Endothelial cell of umbilical vein (primary cell): ENCODE measurements around the gene KDM4E. TPM values are rescaled to one million over a fixed set of nuclear protein-coding genes. Genes with fewer than 3 reads are reported as not detected.

Experiments used
- BruUV-seq: library from RNA; stranded (reverse); fragments of 400-500 nt; replicated peaks from 2 replicates; lab custom pipeline; 2021; lab: Mats Ljungman, UMichigan
- CTCF ChIA-PET: fragments of 300-600, 350-600 bp; sonication (Branson Sonifier 250); formaldehyde crosslinking; loops from one replicate; lab custom pipeline; 2021; ENCODE audit warnings: antibody characterized with exemption, inconsistent platforms; lab: Charles Lee
- POLR2A ChIA-PET: fragments of 300-600, 350-600 bp; sonication (Branson Sonifier 250); formaldehyde crosslinking; loops from one replicate; lab custom pipeline; 2021; ENCODE audit warnings: antibody characterized with exemption, inconsistent platforms; lab: Charles Lee
- DNase-seq: peaks from one replicate; pipeline ENCODE4 v3.0.0-alpha.2; 2011; ENCODE audit warnings: low read depth, low spot score
- FAIRE-seq: peaks from 2 replicates; lab custom pipeline; 2011; peaks lifted over from hg19 to GRCh38; lab: Jason Lieb, UNC
- H2AFZ ChIP-seq: 2 replicates; pipeline ENCODE4 v1.6.0; 2012; ENCODE audit warnings: low read depth, low read length, control low read depth, inconsistent platforms
- H3K27ac ChIP-seq: 2 replicates; pipeline ENCODE4 v1.5.1; 2011; ENCODE audit warnings: low read depth, mild to moderate bottlenecking, control low read depth, low read length, moderate library complexity; ENCODE audit not compliant: insufficient read depth
- H3K27me3 ChIP-seq, 2 experiments: 2 replicates each; pipeline versions ENCODE4 v1.6.0 to v1.6.1; 2011; ENCODE audit warnings: low read length in 2 of 2, mixed read lengths in 1 of 2; ENCODE audit not compliant: control insufficient read depth in 2 of 2, insufficient read depth in 2 of 2
- H3K36me3 ChIP-seq, 2 experiments: 2 replicates in 1 of 2; 3 replicates in 1 of 2; pipeline ENCODE4 v1.5.1; 2011; ENCODE audit warnings: low read length in 2 of 2, mild to moderate bottlenecking in 1 of 2, moderate library complexity in 1 of 2; ENCODE audit not compliant: control insufficient read depth in 2 of 2, insufficient read depth in 2 of 2; ENCODE audit errors: extremely low read depth in 1 of 2
- H3K4me1 ChIP-seq: 3 replicates; pipeline ENCODE4 v1.5.1; 2011; ENCODE audit warnings: mild to moderate bottlenecking, low read length; ENCODE audit not compliant: control insufficient read depth, insufficient read depth; ENCODE audit errors: extremely low read depth
- H3K4me2 ChIP-seq: 2 replicates; pipeline ENCODE4 v1.6.1; 2011; ENCODE audit warnings: low read length, control low read depth, mixed read lengths; ENCODE audit not compliant: insufficient read depth
- H3K4me3 ChIP-seq, 3 experiments: fragments of 200-600 bp in 1 of 3; sonication (generic), shearing (Covaris generic) in 1 of 3; replicated peaks in 1 of 3; 2 replicates each; pipeline ENCODE4 v1.5.1; 2011 to 2016; ENCODE audit warnings: control low read depth in 3 of 3, low read length in 3 of 3, mild to moderate bottlenecking in 2 of 3, inconsistent platforms in 1 of 3, low read depth in 1 of 3, moderate library complexity in 1 of 3; ENCODE audit not compliant: insufficient read depth in 1 of 3
- H3K79me2 ChIP-seq: 2 replicates; pipeline ENCODE4 v1.6.0; 2012; ENCODE audit warnings: low read length, inconsistent platforms; ENCODE audit not compliant: control insufficient read depth, insufficient read depth
- H3K9ac ChIP-seq: replicated peaks from 2 replicates; pipeline ENCODE3; 2011; ENCODE audit warnings: low read length, control low read depth; ENCODE audit not compliant: insufficient read depth; ENCODE audit errors: extremely low read depth
- H3K9me1 ChIP-seq: replicated peaks from 3 replicates; pipeline ENCODE4 v1.6.0; 2011; ENCODE audit warnings: mild to moderate bottlenecking, low read length; ENCODE audit not compliant: control insufficient read depth, insufficient read depth; ENCODE audit errors: extremely low read depth
- H3K9me3 ChIP-seq: replicated peaks from 2 replicates; pipeline ENCODE4 v1.5.1; 2012; ENCODE audit warnings: low read length, inconsistent platforms; ENCODE audit not compliant: control insufficient read depth, insufficient read depth
- H4K20me1 ChIP-seq: replicated peaks from 2 replicates; pipeline ENCODE3; 2011; ENCODE audit warnings: mild to moderate bottlenecking, low read length; ENCODE audit not compliant: control insufficient read depth, insufficient read depth; ENCODE audit errors: extremely low read depth
- EZH2 ChIP-seq: IDR thresholded peaks from 2 replicates; pipeline ENCODE4 v1.6.1; 2012; ENCODE audit warnings: borderline replicate concordance, low read depth, mild to moderate bottlenecking, moderate library complexity, low read length, inconsistent platforms; ENCODE audit not compliant: severe bottlenecking
- JUN ChIP-seq: IDR thresholded peaks from 2 replicates; pipeline ENCODE4 v1.6.1; 2011; ENCODE audit warnings: borderline replicate concordance, low read depth; ENCODE audit not compliant: insufficient read length, insufficient read depth
- MYC ChIP-seq: IDR thresholded peaks from one replicate; pipeline ENCODE4 v1.6.1; 2011; ENCODE audit warnings: mild to moderate bottlenecking, low read depth, low read length
- dilution Hi-C: fragments of 300-500 bp; cut with MboI; formaldehyde crosslinking; loops from one replicate; pipeline ENCODE4 v1.15.0; 2019; ENCODE audit warnings: low sequenced_read_pairs; ENCODE audit not compliant: extremely low pct_ligation_motif_present
- intact Hi-C: fragments of 100-400 bp; cut with micrococcal nuclease; formaldehyde crosslinking; loops from one replicate; pipeline ENCODE4 v1.10.0; 2022
- polyA plus RNA-seq, 4 experiments: library from polyadenylated mRNA; depleted of rRNA in 3 of 4; stranded (reverse) in 3 of 4; unstranded in 1 of 4; fragments of >200 nt; gene quantifications; 2 replicates each; pipeline versions ENCODE4 v1.2.1 to v1.2.3, GENCODE V29; 2011 to 2012; ENCODE audit warnings: missing spikeins in 1 of 4
- total RNA-seq: library from RNA; stranded (reverse); gene quantifications from 2 replicates; pipeline ENCODE4 v1.2.3, GENCODE V29; 2021
- TF ChIP-seq, protein P1 (sequence below), 2 donors: IDR thresholded peaks; 1 replicate in 1 of 2; 2 replicates in 1 of 2; pipeline ENCODE4 v1.5.1; 2011; ENCODE audit warnings: low read length in 2 of 2, mild to moderate bottlenecking in 2 of 2, moderate library complexity in 2 of 2, control low read depth in 1 of 2, inconsistent platforms in 1 of 2, low read depth in 1 of 2; ENCODE audit not compliant: insufficient read depth in 1 of 2; ENCODE audit errors: extremely low read depth in 1 of 2
- TF ChIP-seq, protein P2 (sequence below): IDR thresholded peaks from 2 replicates; pipeline ENCODE4 v1.6.1; 2011; ENCODE audit not compliant: insufficient read depth, insufficient read length

Gene KDM4E
- total and polyA plus RNA-seq, 2 donors (not counting 3 experiments of a cell fraction or from before 2014, with no cell fraction given): not detected

DNA sequence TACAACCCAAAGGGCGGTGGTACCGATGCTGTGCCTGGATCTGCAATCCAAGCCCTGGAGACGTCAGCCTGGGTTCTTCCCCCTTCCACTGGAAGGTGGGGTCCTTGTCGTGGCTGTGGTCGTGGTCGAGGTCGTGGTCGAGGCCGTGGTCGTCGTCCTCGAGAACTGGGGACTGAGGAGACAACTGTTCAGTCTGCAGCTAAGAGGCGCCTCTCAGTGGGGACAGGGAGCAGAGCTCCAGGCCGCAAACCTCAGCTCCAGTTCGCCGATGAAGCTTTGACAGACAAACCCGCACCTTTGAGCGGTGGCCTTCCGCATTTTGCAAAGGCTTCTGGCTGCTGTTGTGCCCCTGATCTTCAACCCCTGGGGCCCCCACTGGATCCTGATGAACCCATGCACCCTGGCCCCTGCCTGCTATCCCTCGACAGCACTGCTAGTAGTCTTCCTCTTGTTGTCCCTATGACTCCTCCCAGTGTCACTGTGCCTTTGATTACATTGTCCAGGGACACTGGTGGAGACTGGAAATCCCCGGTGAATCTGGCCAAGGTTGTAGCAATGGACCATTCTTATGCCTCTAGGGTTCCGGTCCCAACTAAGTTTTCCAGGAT, 25.6 kb downstream of the KDM4E start:
- dilution Hi-C loops: no loop called here
- Histone ChIP-seq H3K4me1 (no peaks in the 10 kb centered on the region), H3K9me3 (no peaks in the 10 kb centered on the region), H4K20me1 (no peaks in the 10 kb centered on the region), H3K4me3 (no peak overlapping the region), H2AFZ (no peak overlapping the region), H3K9me1 (no peaks in the 10 kb centered on the region), H3K36me3 (no peaks in the 10 kb centered on the region), H3K27me3 (peaks cover 11 to 29% of the 10 kb centered on the region in 2 experiments), H3K79me2 (no peaks in the 10 kb centered on the region), H3K4me2 (no peak overlapping the region), H3K27ac (no peak overlapping the region), H3K9ac (no peak overlapping the region)
- intact Hi-C loops: no loop called here
- FAIRE-seq (no peak), DNase-seq (no peak)
- ChIA-PET CTCF (no interaction called here), POLR2A (no interaction called here)
- BruUV-seq: no TSS peak
- TF ChIP-seq MYC (no peak), JUN (no peak), EZH2 (no peak)
- TF ChIP-seq, protein P1, sequence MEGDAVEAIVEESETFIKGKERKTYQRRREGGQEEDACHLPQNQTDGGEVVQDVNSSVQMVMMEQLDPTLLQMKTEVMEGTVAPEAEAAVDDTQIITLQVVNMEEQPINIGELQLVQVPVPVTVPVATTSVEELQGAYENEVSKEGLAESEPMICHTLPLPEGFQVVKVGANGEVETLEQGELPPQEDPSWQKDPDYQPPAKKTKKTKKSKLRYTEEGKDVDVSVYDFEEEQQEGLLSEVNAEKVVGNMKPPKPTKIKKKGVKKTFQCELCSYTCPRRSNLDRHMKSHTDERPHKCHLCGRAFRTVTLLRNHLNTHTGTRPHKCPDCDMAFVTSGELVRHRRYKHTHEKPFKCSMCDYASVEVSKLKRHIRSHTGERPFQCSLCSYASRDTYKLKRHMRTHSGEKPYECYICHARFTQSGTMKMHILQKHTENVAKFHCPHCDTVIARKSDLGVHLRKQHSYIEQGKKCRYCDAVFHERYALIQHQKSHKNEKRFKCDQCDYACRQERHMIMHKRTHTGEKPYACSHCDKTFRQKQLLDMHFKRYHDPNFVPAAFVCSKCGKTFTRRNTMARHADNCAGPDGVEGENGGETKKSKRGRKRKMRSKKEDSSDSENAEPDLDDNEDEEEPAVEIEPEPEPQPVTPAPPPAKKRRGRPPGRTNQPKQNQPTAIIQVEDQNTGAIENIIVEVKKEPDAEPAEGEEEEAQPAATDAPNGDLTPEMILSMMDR (IDR thresholded peaks at IDR 0.05; ENCODE audit: extremely low read depth in 1 of 2, insufficient read depth in 1 of 2, low read depth in 1 of 2, low read length in 2 of 2): no peak
- TF ChIP-seq, protein P2, sequence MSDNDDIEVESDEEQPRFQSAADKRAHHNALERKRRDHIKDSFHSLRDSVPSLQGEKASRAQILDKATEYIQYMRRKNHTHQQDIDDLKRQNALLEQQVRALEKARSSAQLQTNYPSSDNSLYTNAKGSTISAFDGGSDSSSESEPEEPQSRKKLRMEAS: no peak
